Kidney capillary endothelial cell (primary cell): Measurements from ENCODE around the gene KCNQ4.

Experiments used
- DNase-seq: peaks from one replicate; pipeline ENCODE4 v3.0.0-alpha.2; 2018; ENCODE audit warnings: low spot score

The KCNQ4 gene

DNA sequence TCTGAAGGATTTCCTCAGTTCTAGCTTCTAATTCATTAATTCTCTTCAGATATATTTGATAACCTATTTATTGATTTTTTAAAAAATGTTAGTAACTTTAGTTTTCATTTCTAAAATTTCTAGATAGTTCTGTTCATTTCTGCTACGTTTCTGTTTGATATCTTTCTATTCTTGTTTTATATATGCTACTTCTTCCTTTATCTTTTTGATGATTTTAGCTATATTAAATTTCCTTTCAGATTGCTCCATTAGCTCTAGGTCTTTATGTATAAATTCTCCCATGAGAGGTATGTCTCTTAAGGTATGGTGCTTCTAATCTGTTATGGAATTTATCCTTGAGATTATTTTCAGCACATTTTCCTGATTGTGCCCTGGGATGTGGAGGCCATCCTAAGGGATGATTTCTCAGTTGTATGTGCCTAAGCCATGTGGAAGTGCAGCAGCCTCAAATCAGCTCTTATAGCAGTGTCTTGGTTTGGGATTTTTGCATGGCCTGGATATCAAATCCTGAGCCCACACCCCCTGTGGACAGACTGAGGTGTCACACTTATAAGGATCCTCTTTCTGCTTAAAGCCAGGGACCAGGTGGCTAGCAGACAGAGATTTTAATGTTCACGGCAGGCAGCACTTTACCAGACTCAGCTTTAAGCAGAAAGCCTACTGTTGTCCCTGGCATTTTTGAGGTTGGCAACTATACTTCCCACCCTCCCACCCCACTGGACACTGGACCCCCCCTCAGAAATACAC, 6.2 kb upstream of the KCNQ4 start:
- DNase-seq = no peak

DNA sequence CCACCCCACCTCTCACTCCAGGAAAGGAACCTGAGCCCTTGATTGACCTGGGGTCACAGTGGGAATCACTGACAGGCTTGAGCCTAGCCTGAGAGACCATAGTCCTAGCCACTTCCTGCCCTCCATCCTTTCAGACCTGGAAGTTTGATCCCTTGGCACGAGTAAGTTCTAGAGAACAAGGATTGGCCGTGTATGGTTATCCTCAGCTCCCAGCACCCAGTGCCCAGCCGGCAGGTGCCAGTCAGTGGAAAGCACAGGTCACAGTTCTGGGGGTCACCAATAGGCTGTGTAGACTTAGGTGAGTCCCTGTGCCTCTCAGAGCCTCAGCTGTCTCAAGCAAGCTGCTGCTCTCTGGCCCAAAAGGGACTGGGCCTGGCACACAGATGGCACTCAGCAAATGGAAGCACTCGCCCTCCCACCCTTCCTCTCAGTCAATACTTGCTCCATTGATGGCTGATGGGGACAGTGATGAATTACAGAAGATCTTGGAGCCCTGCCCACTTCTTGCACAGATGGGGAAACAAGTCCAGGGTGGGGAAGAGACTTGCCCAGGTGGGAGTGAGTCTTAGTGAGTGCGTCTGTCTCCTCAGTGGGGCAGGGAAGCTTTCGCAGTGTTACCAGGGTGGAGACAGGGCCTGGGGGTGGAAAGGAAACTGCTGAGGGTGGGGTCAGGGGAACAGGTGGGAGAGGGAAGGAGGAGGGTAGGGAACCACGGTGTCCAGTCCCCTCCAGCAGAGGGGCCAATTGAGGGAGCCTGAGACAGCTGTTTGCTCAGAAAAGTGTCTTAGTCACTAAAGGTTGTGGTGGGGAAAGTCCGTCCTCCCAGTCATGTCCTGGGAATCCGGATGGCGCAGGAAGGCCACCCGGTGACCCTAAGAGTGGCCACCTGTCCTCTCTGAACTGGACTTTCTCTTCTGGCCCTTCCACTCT, 2.6 kb upstream of the KCNQ4 start:
- no peak for DNase-seq

DNA sequence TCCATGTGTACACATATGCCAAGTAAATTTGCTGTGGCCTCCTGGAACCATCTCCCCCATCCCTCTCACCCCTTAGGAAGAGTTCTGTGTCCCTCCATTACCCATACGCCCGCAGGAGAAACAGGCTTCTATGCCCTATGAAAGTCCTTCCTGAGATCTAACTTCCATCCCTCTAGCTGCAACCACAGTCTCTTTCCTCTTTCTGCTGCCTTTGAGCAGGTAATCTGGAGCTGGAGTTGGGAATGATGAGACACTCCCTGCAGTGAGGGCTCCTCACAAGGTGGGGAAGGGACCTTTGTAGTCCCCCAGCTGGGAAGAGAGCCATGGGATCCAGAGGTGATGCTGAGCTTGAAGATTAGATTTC, 2.0 kb upstream of the KCNQ4 start:
- DNase-seq = no peak

DNA sequence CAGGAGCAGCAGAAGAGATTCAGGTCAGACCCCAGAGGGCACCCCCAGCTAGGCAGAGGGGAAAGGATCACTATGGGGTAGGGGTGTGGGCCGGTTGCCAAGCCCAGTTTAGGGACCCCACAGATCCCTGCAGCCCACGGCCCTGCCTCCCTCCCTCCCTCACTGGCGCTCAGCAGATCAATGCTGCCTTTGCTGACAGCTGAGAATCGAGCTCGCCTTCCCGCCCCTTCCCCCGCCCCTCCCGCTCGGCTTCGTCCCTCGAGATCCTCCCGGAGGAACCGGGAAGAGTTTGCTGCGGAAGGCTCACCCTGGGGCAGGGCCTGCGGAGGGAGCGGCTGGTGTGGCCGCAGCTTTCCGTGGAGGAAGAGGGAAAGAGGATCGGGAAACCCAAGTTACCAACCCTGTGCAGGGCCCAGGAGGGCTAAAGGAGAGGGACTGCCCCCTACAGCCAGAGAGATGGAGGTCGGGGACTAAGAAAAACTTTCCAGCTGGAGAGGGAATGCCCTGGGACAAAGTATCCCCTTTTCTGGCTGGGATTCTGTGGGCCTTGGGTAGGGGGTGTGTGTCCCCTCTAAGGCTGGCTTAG, 1.1 kb upstream of the KCNQ4 start:
- DNase-seq = no peak

DNA sequence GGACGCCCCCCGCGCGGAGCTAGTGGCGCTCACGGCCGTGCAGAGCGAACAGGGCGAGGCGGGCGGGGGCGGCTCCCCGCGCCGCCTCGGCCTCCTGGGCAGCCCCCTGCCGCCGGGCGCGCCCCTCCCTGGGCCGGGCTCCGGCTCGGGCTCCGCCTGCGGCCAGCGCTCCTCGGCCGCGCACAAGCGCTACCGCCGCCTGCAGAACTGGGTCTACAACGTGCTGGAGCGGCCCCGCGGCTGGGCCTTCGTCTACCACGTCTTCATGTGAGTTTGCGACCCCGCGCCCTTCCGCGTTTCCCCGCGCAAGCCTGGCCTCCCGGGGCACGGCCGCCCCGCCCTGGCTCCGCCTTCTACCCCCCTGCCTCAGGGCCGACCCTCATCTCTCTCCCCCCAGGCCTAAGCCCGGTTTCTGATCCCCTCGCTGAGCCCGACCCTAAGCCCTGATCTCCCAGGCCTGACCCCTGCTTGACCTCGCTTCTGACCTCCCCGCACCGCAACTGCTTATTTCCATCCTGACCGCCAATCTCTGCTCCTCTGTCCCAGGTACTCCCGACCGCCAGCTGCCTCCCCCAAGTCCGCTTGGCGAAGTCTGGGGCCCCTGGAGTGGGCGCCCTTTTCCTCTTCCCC, 669 bp downstream of the KCNQ4 start:
- no peak for DNase-seq

GRCh38 chr1:40784771-40785151, 1.2 kb downstream of the KCNQ4 start:
- no peak for DNase-seq

DNA sequence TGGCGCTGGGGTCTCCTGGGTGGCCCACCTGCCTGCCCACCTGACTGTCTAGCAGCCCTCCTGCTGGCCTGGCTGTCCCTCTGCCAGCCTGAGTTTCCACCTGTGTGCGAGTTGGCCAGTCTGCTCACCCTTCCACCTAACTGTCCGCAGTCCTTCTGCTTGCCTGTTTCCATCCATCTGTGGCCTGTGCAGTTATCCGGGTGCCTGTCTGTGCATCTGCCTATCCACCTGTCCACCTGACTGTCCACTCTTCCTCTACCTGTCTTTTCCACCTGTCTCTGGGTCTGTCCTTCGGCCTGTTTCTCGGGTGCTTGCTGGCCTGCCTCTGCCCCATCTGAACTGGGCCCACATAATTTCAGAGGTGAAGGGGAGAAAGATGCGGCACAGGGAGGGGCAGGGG, 1.9 kb downstream of the KCNQ4 start:
- no peak for DNase-seq

DNA sequence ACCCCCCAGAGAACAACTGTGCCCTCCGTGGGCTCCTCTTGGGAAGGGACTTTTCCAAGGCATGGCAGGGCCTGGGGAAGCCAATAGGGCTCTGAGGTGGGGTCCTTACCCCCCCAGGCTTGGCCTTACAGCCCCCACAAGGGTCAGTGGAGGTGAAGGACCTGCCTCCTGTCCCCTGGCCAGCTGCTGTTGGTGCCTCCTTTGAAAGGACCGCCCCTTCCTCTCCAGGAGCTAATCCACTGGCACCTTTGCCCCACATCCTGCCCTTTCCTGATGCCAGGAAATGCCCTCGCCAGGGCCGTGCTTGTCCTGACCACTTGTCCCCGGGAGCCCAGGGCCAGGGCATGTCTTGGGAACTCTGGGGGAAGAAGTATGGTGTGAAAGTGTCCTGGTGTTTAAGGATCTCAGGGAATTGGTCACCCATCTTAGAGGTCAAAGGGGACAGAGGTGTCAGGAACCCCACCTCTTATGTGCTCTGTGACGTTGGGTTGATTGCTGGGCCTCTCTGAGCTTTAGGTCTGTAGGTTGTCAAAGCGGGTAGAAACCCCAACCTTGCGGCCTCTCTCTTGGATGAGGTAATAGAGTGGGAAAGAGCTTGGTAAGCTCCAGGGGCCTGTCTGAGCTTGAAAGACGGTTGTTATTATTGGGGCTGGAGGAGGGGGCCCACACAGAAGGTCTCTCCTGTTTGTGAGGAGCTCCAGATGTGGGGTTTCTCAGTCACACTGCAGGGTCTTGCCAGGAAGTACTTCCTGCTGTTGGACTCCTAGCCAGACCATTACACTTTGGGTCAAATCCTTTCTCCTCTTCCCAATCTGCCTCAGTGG, 2.8 kb downstream of the KCNQ4 start:
- no peak for DNase-seq

DNA sequence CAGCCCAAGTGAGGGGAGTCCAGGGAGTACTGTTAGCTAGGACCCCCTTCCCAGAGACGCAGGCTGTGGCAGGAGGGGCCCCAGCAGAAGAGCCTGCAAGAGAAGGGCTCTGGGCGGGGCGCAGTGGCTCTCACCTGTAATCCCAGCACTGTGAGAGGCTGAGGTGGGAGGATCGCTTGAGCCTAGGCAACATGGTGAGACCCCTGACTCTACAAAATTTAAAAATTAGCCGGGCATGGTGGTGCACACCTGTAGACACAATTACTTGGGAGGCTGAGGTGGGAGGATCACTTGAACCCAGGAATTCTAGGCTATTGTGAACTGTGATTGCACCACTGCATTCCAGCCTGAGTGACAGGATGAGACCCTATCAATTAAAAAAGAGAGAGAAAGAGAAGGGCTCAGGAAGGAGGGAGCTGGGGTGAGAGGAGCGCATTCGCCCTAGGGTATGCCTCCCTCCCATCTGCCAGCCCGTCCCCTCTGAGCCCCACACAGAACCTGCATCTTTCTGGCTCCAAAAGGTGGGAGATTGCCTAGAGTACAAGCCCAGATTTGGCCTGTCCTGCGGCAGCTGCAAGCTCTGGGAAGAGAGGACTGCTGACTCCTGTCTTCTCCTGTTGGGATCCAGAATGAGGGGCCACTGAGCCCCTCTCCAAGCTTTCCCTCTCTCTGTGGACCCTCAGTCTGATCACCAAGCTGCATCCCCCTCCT, 3.6 kb downstream of the KCNQ4 start:
- DNase-seq = no peak

DNA sequence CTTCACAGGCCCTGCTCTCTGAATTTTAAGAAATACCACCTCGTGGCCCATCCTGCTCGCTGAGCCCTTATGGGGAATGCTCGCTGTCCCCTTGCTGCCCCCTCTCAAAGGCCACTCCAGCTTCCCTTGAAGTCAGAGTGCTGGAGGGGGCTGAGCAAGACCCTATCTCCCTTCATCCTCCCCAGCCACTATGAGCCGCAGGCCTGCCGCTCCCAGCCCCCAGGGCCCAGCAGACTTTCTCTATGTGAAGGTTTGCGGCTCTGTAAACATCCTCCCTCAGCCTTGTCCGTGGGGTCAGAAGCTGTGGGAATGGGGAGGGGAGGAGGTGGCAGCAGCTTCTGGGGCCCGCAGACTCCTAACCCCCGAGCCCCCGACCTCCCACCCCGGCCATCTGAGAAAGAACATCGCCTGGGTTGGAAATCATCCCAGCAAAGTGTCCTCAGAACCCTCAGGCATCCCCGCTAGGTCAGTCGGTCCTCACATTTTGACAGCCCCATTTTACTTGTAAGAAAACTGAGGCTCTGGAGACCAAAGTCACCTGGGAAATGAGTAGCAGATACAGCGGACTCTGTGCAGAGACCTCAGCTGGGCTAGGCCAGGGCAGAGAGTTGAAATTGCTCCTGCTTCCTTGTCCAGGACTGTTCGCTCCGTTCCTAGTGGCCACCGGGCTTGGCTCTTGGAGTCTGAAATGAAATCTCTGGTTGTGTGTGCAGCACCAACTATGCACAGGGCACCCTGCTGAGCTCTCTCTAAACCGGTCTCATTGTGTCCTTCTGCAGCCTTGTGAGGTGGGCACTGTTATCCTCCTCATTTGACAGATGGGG, 4.4 kb downstream of the KCNQ4 start:
- no peak for DNase-seq

- no peak for DNase-seq
These were observed 5.2 kb downstream of the KCNQ4 start for GRCh38 chr1:40788561-40789341.

DNA sequence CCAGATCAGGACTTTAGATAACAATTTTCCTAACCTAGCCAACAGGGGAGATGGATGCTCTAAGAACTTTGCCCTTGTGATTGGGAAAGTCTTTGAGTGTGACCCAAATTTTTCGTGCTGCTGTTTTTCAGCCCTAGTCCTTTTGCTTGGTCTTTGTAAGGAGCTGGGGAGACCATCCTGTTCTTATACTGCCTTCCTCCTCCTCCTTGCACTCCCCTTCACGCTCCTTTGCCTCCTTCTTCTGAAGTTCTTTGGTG, 5.7 kb downstream of the KCNQ4 start:
- DNase-seq = no peak

DNA sequence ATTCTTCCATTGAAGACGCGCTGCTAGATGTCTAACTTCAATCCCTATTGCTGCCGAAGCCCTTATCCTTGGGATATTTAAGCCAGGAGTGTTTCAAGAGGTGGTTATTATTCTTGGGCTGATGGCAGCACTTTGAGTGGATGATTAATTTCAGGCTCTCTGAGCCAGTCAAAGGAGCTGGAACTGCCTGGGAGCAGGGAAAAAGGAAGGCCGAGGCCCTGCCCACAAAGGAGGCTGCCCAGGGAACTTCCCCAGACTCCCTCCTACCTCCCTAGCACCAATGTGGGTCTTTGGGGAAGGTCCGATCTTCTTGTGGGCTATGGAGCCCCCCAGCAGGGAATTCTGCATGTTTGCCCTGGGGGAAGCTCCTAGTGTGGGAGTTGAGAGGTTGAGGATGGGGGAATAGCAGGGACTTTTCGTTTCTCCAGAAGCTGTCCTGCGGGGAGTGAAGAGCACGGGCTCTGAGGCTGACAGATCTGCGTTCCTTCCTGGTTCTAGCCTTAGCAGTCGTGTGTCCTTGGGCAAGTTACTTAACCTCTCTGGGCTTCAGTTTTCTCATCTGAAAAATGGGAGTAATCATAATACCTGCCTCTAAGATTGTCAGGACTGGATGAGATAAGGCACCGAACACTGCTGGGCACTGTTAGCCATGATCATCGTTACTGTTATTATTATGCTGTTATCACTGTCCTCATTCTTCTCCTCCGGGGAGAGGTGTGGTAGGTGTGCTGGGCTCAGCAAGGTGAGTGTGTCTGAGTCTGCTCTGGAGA, 6.3 kb downstream of the KCNQ4 start:
- DNase-seq = no peak

DNA sequence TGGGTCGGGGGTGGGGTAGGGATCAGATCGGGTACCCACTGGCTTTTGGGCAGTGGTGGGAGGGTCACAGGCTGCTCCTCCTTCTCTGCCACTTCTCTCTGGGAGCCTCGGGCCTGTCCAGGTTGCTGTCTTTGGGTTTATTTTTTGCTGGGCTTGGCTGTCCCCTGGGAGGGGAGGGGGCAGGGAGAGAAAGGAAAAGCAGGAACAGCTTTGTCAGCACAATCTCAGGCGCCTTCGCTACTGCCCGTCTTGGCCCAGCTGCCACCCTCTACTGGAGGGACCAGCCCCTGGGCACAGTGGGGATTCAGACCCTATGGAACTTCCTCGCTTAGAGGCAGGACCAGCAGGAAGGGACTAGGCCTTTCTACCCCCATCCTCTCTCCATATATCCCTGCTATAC, 8.4 kb downstream of the KCNQ4 start:
- no peak for DNase-seq

GRCh38 chr1:40793617-40794016, 10.0 kb downstream of the KCNQ4 start:
- DNase-seq = no peak

- no peak for DNase-seq
These were observed 10.5 kb downstream of the KCNQ4 start for GRCh38 chr1:40794048-40794447.

DNA sequence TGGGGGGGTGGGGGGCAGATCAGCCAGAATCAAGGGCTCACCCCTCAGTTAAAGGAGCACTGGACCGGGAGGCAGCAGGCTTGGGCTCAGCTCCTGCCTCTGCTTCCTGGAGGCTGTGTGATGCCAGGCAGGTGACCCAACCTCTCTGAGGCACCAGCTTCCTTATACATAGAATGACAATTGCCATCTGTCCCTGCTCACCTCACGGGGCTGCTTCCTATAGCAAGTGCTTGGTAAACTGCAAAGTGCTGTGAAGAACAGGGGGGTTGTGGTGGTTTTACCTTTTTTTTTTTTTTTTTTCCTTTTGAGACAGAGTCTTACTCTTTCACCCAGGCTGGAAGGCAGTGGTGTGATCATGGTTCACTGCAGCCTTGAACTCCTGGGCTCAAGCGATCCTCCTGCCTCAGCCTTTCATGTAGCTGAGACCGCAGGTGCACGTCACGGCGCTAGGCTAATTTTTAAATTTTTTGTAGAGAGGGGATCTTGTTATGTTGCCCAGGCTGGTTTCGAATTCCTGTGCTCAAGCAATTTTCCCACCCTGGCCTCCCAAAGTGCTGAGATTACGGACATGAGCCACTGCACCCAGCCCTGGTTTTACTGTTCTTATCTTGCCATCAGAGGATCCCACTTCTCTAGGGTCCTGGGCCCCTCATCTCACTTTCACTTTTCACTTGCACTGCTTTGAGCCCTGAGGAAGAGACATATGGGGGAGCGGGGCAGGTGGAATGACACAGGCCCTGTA, 11.6 kb downstream of the KCNQ4 start:
- DNase-seq = no peak
